Measurements from ENCODE around the gene CLPTM1L. TPM values are rescaled to one million over a fixed set of nuclear protein-coding genes. Genes with fewer than 3 reads are reported as not detected.

CLPTM1L gene
- total RNA-seq, 1 donor from 2014 or later: 131 TPM

DNA sequence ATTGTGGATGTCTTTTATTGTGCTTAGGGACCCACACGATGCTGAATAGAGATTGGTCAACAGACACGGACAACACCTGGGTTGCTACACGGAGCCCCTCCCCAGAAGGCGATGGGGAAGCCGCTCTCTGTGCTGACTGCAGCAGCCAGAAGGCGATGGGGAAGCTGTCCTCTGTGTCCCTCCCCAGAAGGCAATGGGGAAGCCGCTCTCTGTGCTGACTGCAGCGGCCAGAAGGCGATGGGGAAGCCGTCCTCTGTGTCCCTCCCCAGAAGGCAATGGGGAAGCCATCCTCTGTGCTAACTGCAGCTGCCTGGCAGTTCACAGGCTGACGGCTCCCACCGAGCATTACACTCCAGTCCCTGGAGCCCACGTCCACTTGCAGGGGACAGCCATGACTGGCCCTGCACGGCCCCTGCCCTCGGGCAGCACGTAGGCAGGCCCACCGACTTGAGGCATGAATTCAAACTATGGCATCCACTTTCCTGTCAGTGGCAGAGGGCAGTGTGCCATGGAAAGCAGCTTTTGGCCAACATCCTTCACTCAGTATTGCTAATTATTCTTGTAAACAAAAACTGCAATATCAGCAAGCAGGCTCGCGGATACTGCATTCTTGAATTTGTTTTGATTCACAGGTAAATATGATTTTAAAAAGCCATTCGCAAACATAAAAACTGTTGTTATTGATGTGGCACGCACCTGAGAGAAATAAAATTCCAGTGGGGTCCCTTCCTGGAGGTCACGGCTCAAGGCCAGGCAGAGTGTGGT is 48.1 kb upstream of the CLPTM1L start:
- Mint-ChIP-seq H3K27ac (ENCODE audit: unreplicated experiment) (no peak overlapping the region), H3K36me3 (ENCODE audit: low read depth, unreplicated experiment) (no peaks in the 10 kb centered on the region), H3K27me3 (ENCODE audit: low read depth, unreplicated experiment) (peaks cover 79% of the 10 kb centered on the region), H3K4me3 (ENCODE audit: unreplicated experiment) (no peak overlapping the region), H3K9me3 (ENCODE audit: unreplicated experiment) (no peaks in the 10 kb centered on the region), H3K4me1 (ENCODE audit: low read depth, unreplicated experiment) (no peaks in the 10 kb centered on the region)
- Histone ChIP-seq H3K4me3 (ENCODE audit: insufficient read depth, low read depth, low read length) (no peak overlapping the region), H4K20me1 (ENCODE audit: insufficient read depth, low read length) (no peaks in the 10 kb centered on the region), H3K79me2 (ENCODE audit: insufficient read depth, low read length) (no peaks in the 10 kb centered on the region), H3K9me3 (ENCODE audit: insufficient read depth, low read depth, low read length) (peaks cover 3% of the 10 kb centered on the region), H3K27me3 (ENCODE audit: insufficient read depth, low read length) (peaks cover 6% of the 10 kb centered on the region), H3K9ac (ENCODE audit: low read length) (no peak overlapping the region), H3K36me3 (ENCODE audit: insufficient read depth, low read length) (no peaks in the 10 kb centered on the region), H3K4me1 (ENCODE audit: insufficient read depth, low read length) (no peaks in the 10 kb centered on the region), H3K27ac (ENCODE audit: low read depth, low read length) (no peak overlapping the region), H2AFZ (ENCODE audit: low read depth, low read length) (no peak overlapping the region), H3K4me2 (ENCODE audit: low read length) (no peak overlapping the region)
- no peak for FAIRE-seq
- TF ChIP-seq, protein P1, sequence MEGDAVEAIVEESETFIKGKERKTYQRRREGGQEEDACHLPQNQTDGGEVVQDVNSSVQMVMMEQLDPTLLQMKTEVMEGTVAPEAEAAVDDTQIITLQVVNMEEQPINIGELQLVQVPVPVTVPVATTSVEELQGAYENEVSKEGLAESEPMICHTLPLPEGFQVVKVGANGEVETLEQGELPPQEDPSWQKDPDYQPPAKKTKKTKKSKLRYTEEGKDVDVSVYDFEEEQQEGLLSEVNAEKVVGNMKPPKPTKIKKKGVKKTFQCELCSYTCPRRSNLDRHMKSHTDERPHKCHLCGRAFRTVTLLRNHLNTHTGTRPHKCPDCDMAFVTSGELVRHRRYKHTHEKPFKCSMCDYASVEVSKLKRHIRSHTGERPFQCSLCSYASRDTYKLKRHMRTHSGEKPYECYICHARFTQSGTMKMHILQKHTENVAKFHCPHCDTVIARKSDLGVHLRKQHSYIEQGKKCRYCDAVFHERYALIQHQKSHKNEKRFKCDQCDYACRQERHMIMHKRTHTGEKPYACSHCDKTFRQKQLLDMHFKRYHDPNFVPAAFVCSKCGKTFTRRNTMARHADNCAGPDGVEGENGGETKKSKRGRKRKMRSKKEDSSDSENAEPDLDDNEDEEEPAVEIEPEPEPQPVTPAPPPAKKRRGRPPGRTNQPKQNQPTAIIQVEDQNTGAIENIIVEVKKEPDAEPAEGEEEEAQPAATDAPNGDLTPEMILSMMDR (IDR thresholded peaks at IDR 0.05; ENCODE audit: insufficient read depth, low read depth, low read length): no peak
- TF ChIP-seq EZH2 (IDR thresholded peaks at IDR 0.05; ENCODE audit: insufficient read depth, low read length): no peak
- DNase-seq (ENCODE audit: low read depth): no peak

DNA sequence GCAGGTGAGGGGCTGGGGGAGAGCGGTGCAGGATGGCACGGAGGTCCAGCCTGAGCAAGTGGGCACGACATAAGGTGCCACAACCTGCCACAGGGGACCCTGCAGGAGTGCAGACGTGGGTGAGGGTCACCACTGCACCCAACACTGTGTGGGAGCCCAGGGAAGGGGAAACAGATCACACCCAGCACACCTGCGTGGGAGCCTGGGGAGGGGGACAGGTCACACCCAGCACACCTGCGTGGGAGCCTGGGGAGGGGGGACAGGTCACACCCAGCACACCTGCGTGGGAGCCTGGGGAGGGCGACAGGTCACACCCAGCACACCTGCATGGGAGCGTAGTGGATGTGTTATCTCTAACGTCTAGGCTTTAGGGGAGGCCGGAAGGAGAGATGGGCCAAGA is 47.4 kb upstream of the CLPTM1L start:
- no peak overlapping the region for H3K27ac ChIP-seq (ENCODE audit: low read depth, low read length)
- TF ChIP-seq EZH2 (IDR thresholded peaks at IDR 0.05; ENCODE audit: insufficient read depth, low read length): no peak
- TF ChIP-seq, protein P1 (IDR thresholded peaks at IDR 0.05; ENCODE audit: insufficient read depth, low read depth, low read length): no peak
- Mint-ChIP-seq H3K9me3 (ENCODE audit: unreplicated experiment) (no peaks in the 10 kb centered on the region), H3K27me3 (ENCODE audit: low read depth, unreplicated experiment) (peaks cover 79% of the 10 kb centered on the region), H3K4me1 (ENCODE audit: low read depth, unreplicated experiment) (no peaks in the 10 kb centered on the region), H3K4me3 (ENCODE audit: unreplicated experiment) (no peak overlapping the region), H3K27ac (ENCODE audit: unreplicated experiment) (no peak overlapping the region), H3K36me3 (ENCODE audit: low read depth, unreplicated experiment) (no peaks in the 10 kb centered on the region)
- H3K9me3 ChIP-seq (ENCODE audit: insufficient read depth, low read depth, low read length): peaks cover 3% of the 10 kb centered on the region
- no peaks in the 10 kb centered on the region for H3K36me3 ChIP-seq (ENCODE audit: insufficient read depth, low read length)
- H4K20me1 ChIP-seq (ENCODE audit: insufficient read depth, low read length): no peaks in the 10 kb centered on the region
- no peak overlapping the region for H3K4me2 ChIP-seq (ENCODE audit: low read length)
- H3K9ac ChIP-seq (ENCODE audit: low read length): no peak overlapping the region
- H3K79me2 ChIP-seq (ENCODE audit: insufficient read depth, low read length): no peaks in the 10 kb centered on the region
- FAIRE-seq (no peak), DNase-seq (ENCODE audit: low read depth) (no peak)
- no peak overlapping the region for H3K4me3 ChIP-seq (ENCODE audit: insufficient read depth, low read depth, low read length)
- peaks cover 6% of the 10 kb centered on the region for H3K27me3 ChIP-seq (ENCODE audit: insufficient read depth, low read length)
- H2AFZ ChIP-seq (ENCODE audit: low read depth, low read length): no peak overlapping the region
- H3K4me1 ChIP-seq (ENCODE audit: insufficient read depth, low read length): no peaks in the 10 kb centered on the region

DNA sequence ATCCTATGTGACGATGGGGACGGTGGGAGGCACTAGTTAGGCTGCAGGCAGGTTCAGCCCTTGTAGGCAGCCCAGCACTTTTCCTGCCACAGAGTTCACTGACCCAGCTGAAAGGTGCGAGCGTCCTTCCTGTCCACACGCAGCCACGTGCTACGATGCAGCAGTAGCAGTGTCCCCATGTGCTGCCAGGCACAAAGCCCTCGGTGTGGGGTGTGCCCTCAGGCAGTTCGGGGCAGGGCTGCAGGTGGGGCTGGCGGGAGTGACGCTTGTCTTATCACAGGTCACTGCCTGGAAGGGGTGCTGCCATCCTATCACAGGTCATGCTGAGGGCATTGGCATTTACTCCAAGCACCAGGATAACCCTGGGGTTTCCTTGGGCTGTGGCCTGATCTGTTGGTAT is 46.8 kb upstream of the CLPTM1L start:
- H3K27ac Mint-ChIP-seq (ENCODE audit: unreplicated experiment): no peak overlapping the region
- H3K36me3 Mint-ChIP-seq (ENCODE audit: low read depth, unreplicated experiment): no peaks in the 10 kb centered on the region
- H3K27me3 Mint-ChIP-seq (ENCODE audit: low read depth, unreplicated experiment): peaks cover 78% of the 10 kb centered on the region
- no peak overlapping the region for H3K4me2 ChIP-seq (ENCODE audit: low read length)
- H3K27ac ChIP-seq (ENCODE audit: low read depth, low read length): no peak overlapping the region
- H3K9me3 ChIP-seq (ENCODE audit: insufficient read depth, low read depth, low read length): peaks cover 3% of the 10 kb centered on the region
- H3K4me1 Mint-ChIP-seq (ENCODE audit: low read depth, unreplicated experiment): no peaks in the 10 kb centered on the region
- no peak overlapping the region for H3K4me3 ChIP-seq (ENCODE audit: insufficient read depth, low read depth, low read length)
- no peaks in the 10 kb centered on the region for H3K79me2 ChIP-seq (ENCODE audit: insufficient read depth, low read length)
- no peaks in the 10 kb centered on the region for H3K4me1 ChIP-seq (ENCODE audit: insufficient read depth, low read length)
- FAIRE-seq (no peak), DNase-seq (ENCODE audit: low read depth) (no peak)
- H3K9ac ChIP-seq (ENCODE audit: low read length): no peak overlapping the region
- H3K27me3 ChIP-seq (ENCODE audit: insufficient read depth, low read length): peaks cover 9% of the 10 kb centered on the region
- no peaks in the 10 kb centered on the region for H4K20me1 ChIP-seq (ENCODE audit: insufficient read depth, low read length)
- TF ChIP-seq EZH2 (IDR thresholded peaks at IDR 0.05; ENCODE audit: insufficient read depth, low read length): no peak
- TF ChIP-seq, protein P1 (IDR thresholded peaks at IDR 0.05; ENCODE audit: insufficient read depth, low read depth, low read length): no peak
- H3K36me3 ChIP-seq (ENCODE audit: insufficient read depth, low read length): no peaks in the 10 kb centered on the region
- H2AFZ ChIP-seq (ENCODE audit: low read depth, low read length): no peak overlapping the region
- peaks cover 2% of the 10 kb centered on the region for H3K9me3 Mint-ChIP-seq (ENCODE audit: unreplicated experiment)
- no peak overlapping the region for H3K4me3 Mint-ChIP-seq (ENCODE audit: unreplicated experiment)

Data from astrocyte (in vitro differentiated cells and primary cell).